ENCODE results near the gene DDX19B. TPM values are rescaled to one million over a fixed set of nuclear protein-coding genes. Genes with fewer than 3 reads are reported as not detected.

Gene DDX19B
- total RNA-seq, 1 experiment from 2014 or later, result 74.5 TPM

DNA sequence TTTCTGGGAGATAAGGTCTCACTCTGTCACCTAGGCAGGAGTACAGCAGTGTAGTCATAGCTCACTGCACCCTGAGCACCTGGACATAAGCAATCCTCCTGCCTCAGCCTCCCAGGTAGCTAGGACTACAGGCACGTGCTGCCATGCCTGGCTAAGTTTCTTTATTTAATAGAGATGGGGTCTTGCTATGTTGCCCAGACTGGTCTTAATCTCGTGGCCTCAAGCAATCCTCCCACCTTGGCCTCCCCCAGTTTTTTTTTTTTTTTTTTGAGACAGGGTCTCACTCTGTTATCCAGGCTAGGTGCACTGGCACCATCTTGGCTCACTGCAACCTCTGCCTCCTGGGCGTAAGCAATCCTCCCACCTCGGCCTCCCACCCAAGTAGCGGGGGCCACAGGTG lies 21.1 kb downstream of the DDX19B start:
- Histone ChIP-seq H3K9me3 (no peaks in the 10 kb centered on the region), H3K27me3 (replicated peaks; ENCODE audit: control insufficient read depth, insufficient read depth, low read length) (no peaks in the 10 kb centered on the region), H3K4me3 (ENCODE audit: low read depth, low read length) (no peak overlapping the region), H3K4me1 (no peaks in the 10 kb centered on the region), H3K36me3 (ENCODE audit: control insufficient read depth, insufficient read depth, low read length) (peaks cover 5% of the 10 kb centered on the region)
- Mint-ChIP-seq H3K4me1 (ENCODE audit: low read depth, unreplicated experiment) (no peaks in the 10 kb centered on the region), H3K4me3 (ENCODE audit: unreplicated experiment) (no peak overlapping the region), H3K27ac (ENCODE audit: unreplicated experiment) (no peak overlapping the region), H3K9me3 (ENCODE audit: unreplicated experiment) (no peaks in the 10 kb centered on the region), H3K36me3 (ENCODE audit: insufficient read depth, unreplicated experiment) (peaks cover 86% of the 10 kb centered on the region), H3K27me3 (ENCODE audit: insufficient read depth, unreplicated experiment) (no peaks in the 10 kb centered on the region)
- POLR2A ChIA-PET, result no interaction called here
- CTCF ChIA-PET, result no interaction called here
- no TSS peak for BruUV-seq (replicated peaks)
- DNase-seq, result no peak
- TF ChIP-seq, protein P1, sequence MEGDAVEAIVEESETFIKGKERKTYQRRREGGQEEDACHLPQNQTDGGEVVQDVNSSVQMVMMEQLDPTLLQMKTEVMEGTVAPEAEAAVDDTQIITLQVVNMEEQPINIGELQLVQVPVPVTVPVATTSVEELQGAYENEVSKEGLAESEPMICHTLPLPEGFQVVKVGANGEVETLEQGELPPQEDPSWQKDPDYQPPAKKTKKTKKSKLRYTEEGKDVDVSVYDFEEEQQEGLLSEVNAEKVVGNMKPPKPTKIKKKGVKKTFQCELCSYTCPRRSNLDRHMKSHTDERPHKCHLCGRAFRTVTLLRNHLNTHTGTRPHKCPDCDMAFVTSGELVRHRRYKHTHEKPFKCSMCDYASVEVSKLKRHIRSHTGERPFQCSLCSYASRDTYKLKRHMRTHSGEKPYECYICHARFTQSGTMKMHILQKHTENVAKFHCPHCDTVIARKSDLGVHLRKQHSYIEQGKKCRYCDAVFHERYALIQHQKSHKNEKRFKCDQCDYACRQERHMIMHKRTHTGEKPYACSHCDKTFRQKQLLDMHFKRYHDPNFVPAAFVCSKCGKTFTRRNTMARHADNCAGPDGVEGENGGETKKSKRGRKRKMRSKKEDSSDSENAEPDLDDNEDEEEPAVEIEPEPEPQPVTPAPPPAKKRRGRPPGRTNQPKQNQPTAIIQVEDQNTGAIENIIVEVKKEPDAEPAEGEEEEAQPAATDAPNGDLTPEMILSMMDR (IDR thresholded peaks at IDR 0.05; ENCODE audit: insufficient read depth in 1 of 2, low read depth in 1 of 2, low read length in 1 of 2, severe bottlenecking in 1 of 2, unreplicated experiment in 1 of 2), result no peak
- intact Hi-C loops (cut with micrococcal nuclease; ENCODE audit: unreplicated experiment), result no loop called here

DNA sequence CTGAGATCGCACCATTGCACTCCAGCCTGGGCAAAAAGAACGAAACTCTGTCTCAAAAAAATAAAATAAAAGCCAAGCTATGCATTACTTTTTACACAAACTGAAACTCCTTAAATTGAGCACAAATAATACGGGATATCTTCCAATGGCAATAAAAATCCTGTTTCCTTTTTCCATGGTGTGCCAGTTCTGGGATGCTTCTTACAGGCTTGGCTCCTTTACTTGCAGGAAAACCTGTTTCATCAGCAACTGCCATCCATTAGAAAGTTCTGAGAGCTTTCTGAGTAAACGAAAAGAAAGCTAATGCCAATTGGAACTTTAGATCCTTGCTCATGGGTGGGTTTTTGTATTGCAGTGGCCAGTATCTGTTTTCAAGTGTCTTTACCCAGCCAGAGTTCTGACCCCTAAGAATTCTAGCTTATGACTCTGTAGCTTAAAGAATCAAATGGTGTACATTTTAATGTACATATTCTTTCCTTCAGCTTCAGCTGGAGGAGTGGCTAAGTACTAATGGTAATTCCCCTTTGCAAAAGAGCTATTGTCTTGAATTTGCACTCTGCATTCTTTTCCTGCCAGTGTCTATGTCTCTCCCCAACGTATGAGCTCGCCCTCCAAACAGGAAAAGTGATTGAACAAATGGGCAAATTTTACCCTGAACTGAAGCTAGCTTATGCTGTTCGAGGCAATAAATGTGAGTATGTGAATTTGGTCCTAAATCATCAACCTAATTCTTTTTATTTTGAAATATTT lies 26.2 kb downstream of the DDX19B start:
- H3K9me3 ChIP-seq, result no peaks in the 10 kb centered on the region
- ChIA-PET CTCF (interaction anchor here (0.6 to 0.9 kb wide), 2 partner anchors 39 to 184 kb away, joined by 4 read pairs; no protein-coding TSS in a partner anchor), POLR2A (interaction anchor here (0.6 to 0.7 kb wide), 2 partner anchors 21 to 25 kb away, joined by 3 to 7 read pairs; no protein-coding TSS in a partner anchor)
- no peak for DNase-seq
- no peak overlapping the region for H3K4me3 ChIP-seq (ENCODE audit: low read depth, low read length)
- Mint-ChIP-seq H3K27ac (ENCODE audit: unreplicated experiment) (no peak overlapping the region), H3K27me3 (ENCODE audit: insufficient read depth, unreplicated experiment) (no peaks in the 10 kb centered on the region), H3K4me1 (ENCODE audit: low read depth, unreplicated experiment) (no peaks in the 10 kb centered on the region), H3K4me3 (ENCODE audit: unreplicated experiment) (no peak overlapping the region), H3K36me3 (ENCODE audit: insufficient read depth, unreplicated experiment) (peaks cover 67% of the 10 kb centered on the region), H3K9me3 (ENCODE audit: unreplicated experiment) (no peaks in the 10 kb centered on the region)
- no peaks in the 10 kb centered on the region for H3K27me3 ChIP-seq (replicated peaks; ENCODE audit: control insufficient read depth, insufficient read depth, low read length)
- no TSS peak for BruUV-seq (replicated peaks)
- intact Hi-C loops (cut with micrococcal nuclease; ENCODE audit: unreplicated experiment), result no loop called here
- no peaks in the 10 kb centered on the region for H3K4me1 ChIP-seq
- peaks cover 7% of the 10 kb centered on the region for H3K36me3 ChIP-seq (ENCODE audit: control insufficient read depth, insufficient read depth, low read length)
- TF ChIP-seq, protein P1 (IDR thresholded peaks at IDR 0.05; ENCODE audit: insufficient read depth in 1 of 2, low read depth in 1 of 2, low read length in 1 of 2, severe bottlenecking in 1 of 2, unreplicated experiment in 1 of 2), result no peak

DNA sequence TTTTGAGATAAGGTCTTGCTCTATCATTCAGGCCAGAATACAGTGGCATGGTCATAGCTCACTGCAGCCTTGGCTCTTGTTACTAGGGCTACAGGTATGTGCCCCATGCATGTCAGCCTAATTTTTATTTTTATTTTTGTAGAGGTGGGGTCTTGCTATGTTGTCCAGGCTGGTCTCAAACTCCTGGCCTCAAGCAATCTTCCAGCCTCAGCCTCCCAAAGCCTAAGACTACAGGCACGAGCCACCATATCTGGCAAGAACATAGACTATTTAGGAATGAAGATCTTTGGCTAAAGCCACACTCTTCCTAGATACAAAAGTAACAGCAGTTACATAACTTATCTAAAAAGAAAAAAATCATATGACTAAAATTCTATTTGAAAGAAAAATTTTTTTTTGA lies 32.1 kb downstream of the DDX19B start:
- Histone ChIP-seq H3K4me1 (no peaks in the 10 kb centered on the region), H3K27me3 (replicated peaks; ENCODE audit: control insufficient read depth, insufficient read depth, low read length) (no peaks in the 10 kb centered on the region), H3K9me3 (no peaks in the 10 kb centered on the region), H3K4me3 (ENCODE audit: low read depth, low read length) (no peak overlapping the region), H3K36me3 (ENCODE audit: control insufficient read depth, insufficient read depth, low read length) (peaks cover 2% of the 10 kb centered on the region)
- BruUV-seq (replicated peaks), result no TSS peak
- ChIA-PET POLR2A (no interaction called here), CTCF (interaction anchor here (1.1 to 1.4 kb wide), 3 partner anchors 15 to 142 kb away, joined by 3 to 4 read pairs (median 3); partner anchors contain the start of gene DDX19A)
- intact Hi-C loops (cut with micrococcal nuclease; ENCODE audit: unreplicated experiment), result no loop called here
- peaks cover 72% of the 10 kb centered on the region for H3K36me3 Mint-ChIP-seq (ENCODE audit: insufficient read depth, unreplicated experiment)
- no peaks in the 10 kb centered on the region for H3K27me3 Mint-ChIP-seq (ENCODE audit: insufficient read depth, unreplicated experiment)
- no peak for DNase-seq
- no peak overlapping the region for H3K4me3 Mint-ChIP-seq (ENCODE audit: unreplicated experiment)
- no peak overlapping the region for H3K27ac Mint-ChIP-seq (ENCODE audit: unreplicated experiment)
- TF ChIP-seq, protein P1 (IDR thresholded peaks at IDR 0.05; ENCODE audit: insufficient read depth in 1 of 2, low read depth in 1 of 2, low read length in 1 of 2, severe bottlenecking in 1 of 2, unreplicated experiment in 1 of 2), result no peak
- H3K9me3 Mint-ChIP-seq (ENCODE audit: unreplicated experiment), result no peaks in the 10 kb centered on the region
- H3K4me1 Mint-ChIP-seq (ENCODE audit: low read depth, unreplicated experiment), result peaks cover 6% of the 10 kb centered on the region

All from Caco-2 (cell line).